ENCODE data around the gene EGFR. TPM values are rescaled to one million over a fixed set of nuclear protein-coding genes. Genes with fewer than 3 reads are reported as not detected.

EGFR gene
- total and polyA plus RNA-seq, 5 donors from 2014 or later: not detected

DNA sequence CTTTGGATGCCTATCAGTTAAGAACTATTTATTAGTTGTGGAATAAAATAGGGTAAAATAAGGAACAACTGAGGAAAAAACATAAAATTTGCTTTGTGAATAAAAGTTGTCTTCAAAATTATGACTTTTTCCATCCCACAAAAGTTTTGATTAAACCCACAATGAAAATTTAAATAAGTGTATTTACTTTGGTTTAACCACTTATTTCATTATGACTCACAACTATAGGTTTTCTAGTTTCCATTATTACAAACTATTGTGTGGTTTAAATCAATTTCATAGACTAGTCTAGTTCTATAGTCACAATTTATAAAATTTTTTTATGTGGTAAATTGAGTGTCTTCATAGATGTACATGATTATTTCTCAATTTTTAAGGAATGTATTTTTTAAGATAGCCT is 116.6 kb downstream of the EGFR start:
- peaks cover 0 to 5% of the 10 kb centered on the region in 2 experiments for H3K9me3 ChIP-seq (ENCODE audit: control insufficient read depth in 2 of 2, low read length in 2 of 2)
- DNase-seq: no peak
- H3K36me3 ChIP-seq (ENCODE audit: control insufficient read depth, insufficient read depth, low read length): no peaks in the 10 kb centered on the region
- H3K27me3 Mint-ChIP-seq: peaks cover 11% of the 10 kb centered on the region
- H3K4me3 ChIP-seq (ENCODE audit: low read depth, low read length): no peak overlapping the region
- no peaks in the 10 kb centered on the region for H3K4me1 ChIP-seq (ENCODE audit: control insufficient read depth, insufficient read depth, low read length, poor library complexity, severe bottlenecking)
- H3K4me1 Mint-ChIP-seq: no peaks in the 10 kb centered on the region
- no peaks in the 10 kb centered on the region for H3K36me3 Mint-ChIP-seq
- peaks cover 2% of the 10 kb centered on the region for H3K27me3 ChIP-seq (ENCODE audit: control insufficient read depth, insufficient read depth, low read length)
- no peak overlapping the region for H3K27ac ChIP-seq (ENCODE audit: insufficient read depth, low read length, poor library complexity, severe bottlenecking)
- H3K27ac Mint-ChIP-seq: no peak overlapping the region
- no peak overlapping the region for H3K4me3 Mint-ChIP-seq
- peaks cover 0 to 14% (median 3%) of the 10 kb centered on the region in 7 donors for H3K9me3 Mint-ChIP-seq
- ATAC-seq (ENCODE audit: low read depth in 2 of 2): no peak

DNA sequence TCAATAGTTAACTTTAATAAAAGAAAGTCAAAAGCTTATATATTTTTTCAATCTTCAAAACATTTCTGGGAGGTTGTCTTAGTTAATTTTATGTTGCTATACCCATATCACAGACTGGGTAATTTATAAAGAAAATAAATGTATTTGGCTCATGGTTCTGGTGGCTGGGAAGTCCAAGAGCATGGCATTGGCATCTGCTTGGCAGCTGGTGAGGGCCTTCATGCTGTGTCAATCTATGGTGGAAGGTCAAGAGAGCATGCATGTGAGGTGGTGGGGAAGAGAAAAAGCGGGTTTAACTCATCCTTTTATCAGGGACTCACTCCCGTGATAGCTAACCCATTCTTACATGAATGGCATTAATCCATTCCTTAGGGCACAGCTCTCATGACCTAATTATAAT is 119.8 kb downstream of the EGFR start:
- Histone ChIP-seq H3K27ac (ENCODE audit: insufficient read depth, low read length, poor library complexity, severe bottlenecking) (no peak overlapping the region), H3K4me1 (ENCODE audit: control insufficient read depth, insufficient read depth, low read length, poor library complexity, severe bottlenecking) (no peaks in the 10 kb centered on the region), H3K4me3 (ENCODE audit: low read depth, low read length) (no peak overlapping the region), H3K27me3 (ENCODE audit: control insufficient read depth, insufficient read depth, low read length) (peaks cover 2% of the 10 kb centered on the region), H3K36me3 (ENCODE audit: control insufficient read depth, insufficient read depth, low read length) (no peaks in the 10 kb centered on the region), H3K9me3 (ENCODE audit: control insufficient read depth in 2 of 2, low read length in 2 of 2) (peaks cover 0 to 5% of the 10 kb centered on the region in 2 experiments)
- ATAC-seq (ENCODE audit: low read depth in 2 of 2): no peak
- no peak for DNase-seq
- H3K27ac Mint-ChIP-seq: no peak overlapping the region
- no peaks in the 10 kb centered on the region for H3K4me1 Mint-ChIP-seq
- H3K9me3 Mint-ChIP-seq: peaks cover 0 to 14% (median 3%) of the 10 kb centered on the region in 7 donors
- no peak overlapping the region for H3K4me3 Mint-ChIP-seq
- H3K27me3 Mint-ChIP-seq: peaks cover 10% of the 10 kb centered on the region
- H3K36me3 Mint-ChIP-seq: no peaks in the 10 kb centered on the region

DNA sequence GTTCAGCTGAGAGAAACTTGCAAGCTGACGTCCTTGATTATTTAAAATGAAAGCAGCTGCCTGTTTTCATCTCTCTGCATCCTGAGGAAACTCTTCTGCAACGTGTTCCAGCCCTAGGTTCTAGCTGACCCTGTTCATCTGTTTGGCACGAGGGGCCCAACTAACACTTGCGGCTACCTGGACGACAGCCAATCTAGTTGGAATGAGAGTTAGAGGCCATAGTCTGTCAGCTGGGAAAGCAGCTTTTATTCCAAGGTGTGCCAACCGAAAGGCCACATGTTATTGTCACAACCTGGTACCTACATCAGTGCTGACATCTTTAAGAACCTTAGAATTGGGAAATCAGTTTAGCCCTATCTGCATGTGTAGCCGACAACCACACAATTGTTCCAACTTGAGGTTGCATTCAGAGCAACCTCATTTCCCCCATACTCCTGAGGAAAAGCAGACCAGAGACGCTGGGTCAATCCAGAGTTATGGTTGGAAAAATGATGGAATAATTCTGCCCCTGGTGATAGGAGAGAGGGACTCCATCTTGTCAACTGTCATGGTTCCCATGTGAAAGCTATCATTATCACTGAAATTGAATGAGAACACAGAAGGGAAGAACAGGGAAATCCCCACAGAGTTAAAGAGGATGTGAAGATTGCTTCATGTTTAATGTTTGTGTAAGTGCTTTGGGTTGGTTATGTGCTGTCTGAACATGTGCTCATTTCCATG is 121.6 kb downstream of the EGFR start:
- no peaks in the 10 kb centered on the region for H3K4me1 ChIP-seq (ENCODE audit: control insufficient read depth, insufficient read depth, low read length, poor library complexity, severe bottlenecking)
- no peaks in the 10 kb centered on the region for H3K36me3 ChIP-seq (ENCODE audit: control insufficient read depth, insufficient read depth, low read length)
- Mint-ChIP-seq H3K27ac (no peak overlapping the region), H3K4me1 (no peaks in the 10 kb centered on the region), H3K27me3 (peaks cover 12% of the 10 kb centered on the region), H3K9me3 (peaks cover 0 to 14% (median 3%) of the 10 kb centered on the region in 7 donors), H3K36me3 (no peaks in the 10 kb centered on the region), H3K4me3 (no peak overlapping the region)
- peaks cover 2% of the 10 kb centered on the region for H3K27me3 ChIP-seq (ENCODE audit: control insufficient read depth, insufficient read depth, low read length)
- H3K9me3 ChIP-seq (ENCODE audit: control insufficient read depth in 2 of 2, low read length in 2 of 2): peaks cover 0 to 5% of the 10 kb centered on the region in 2 experiments
- no peak overlapping the region for H3K27ac ChIP-seq (ENCODE audit: insufficient read depth, low read length, poor library complexity, severe bottlenecking)
- H3K4me3 ChIP-seq (ENCODE audit: low read depth, low read length): no peak overlapping the region
- no peak for DNase-seq
- no peak for ATAC-seq (ENCODE audit: low read depth in 2 of 2)

DNA sequence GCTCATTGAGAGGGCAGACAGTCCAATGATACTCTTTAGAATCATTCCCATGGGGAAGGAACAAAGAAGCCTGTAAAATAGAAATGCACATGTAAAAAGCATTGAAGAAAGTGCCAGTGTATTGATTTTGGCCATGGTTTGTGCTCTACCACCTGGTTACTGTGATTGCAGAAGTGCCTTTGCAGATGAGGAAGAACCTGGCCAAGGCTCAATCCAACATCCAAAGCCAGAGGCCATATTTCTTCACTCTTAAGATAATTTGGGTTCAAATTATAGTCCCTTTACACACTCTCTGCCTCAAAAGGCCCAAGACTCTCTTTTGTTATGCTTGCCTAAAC is 122.1 kb downstream of the EGFR start:
- H3K27me3 Mint-ChIP-seq: peaks cover 14% of the 10 kb centered on the region
- ATAC-seq (ENCODE audit: low read depth in 2 of 2): no peak

DNA sequence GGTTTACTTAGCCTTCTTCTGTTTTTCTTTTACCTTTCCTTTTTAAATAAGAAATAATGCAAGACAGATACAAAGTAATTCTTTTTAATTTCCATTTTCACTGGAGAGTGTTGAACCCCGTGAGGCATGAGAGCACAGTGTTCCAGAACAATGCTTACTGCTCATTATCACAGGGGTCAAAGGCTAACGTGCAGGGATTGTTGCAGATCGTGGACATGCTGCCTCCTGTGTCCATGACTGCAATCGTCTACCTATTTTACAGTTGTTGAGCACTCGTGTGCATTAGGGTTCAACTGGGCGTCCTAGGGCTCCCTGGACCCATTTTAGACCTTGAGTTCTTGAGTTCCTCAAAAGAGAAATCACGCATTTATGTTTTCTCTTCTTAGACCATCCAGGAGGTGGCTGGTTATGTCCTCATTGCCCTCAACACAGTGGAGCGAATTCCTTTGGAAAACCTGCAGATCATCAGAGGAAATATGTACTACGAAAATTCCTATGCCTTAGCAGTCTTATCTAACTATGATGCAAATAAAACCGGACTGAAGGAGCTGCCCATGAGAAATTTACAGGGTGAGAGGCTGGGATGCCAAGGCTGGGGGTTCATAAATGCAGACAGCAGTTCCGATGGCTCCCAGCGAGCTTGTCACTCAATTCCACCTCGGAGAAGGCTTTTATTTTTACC is 124.2 kb downstream of the EGFR start:
- Mint-ChIP-seq H3K9me3 (peaks cover 0 to 9% (median 3%) of the 10 kb centered on the region in 7 donors), H3K27me3 (peaks cover 19% of the 10 kb centered on the region), H3K4me3 (no peak overlapping the region), H3K36me3 (no peaks in the 10 kb centered on the region), H3K27ac (no peak overlapping the region), H3K4me1 (no peaks in the 10 kb centered on the region)
- Histone ChIP-seq H3K9me3 (ENCODE audit: control insufficient read depth in 2 of 2, low read length in 2 of 2) (peaks cover 0 to 5% of the 10 kb centered on the region in 2 experiments), H3K27ac (ENCODE audit: insufficient read depth, low read length, poor library complexity, severe bottlenecking) (no peak overlapping the region), H3K36me3 (ENCODE audit: control insufficient read depth, insufficient read depth, low read length) (no peaks in the 10 kb centered on the region), H3K27me3 (ENCODE audit: control insufficient read depth, insufficient read depth, low read length) (peaks cover 2% of the 10 kb centered on the region), H3K4me3 (ENCODE audit: low read depth, low read length) (no peak overlapping the region), H3K4me1 (ENCODE audit: control insufficient read depth, insufficient read depth, low read length, poor library complexity, severe bottlenecking) (no peaks in the 10 kb centered on the region)
- no peak for DNase-seq
- ATAC-seq (ENCODE audit: low read depth in 2 of 2): no peak

More for the DNA sequence above, 122.1 kb downstream of the EGFR start:
- Histone ChIP-seq H3K4me3 (ENCODE audit: low read depth, low read length) (no peak overlapping the region), H3K27ac (ENCODE audit: insufficient read depth, low read length, poor library complexity, severe bottlenecking) (no peak overlapping the region), H3K4me1 (ENCODE audit: control insufficient read depth, insufficient read depth, low read length, poor library complexity, severe bottlenecking) (no peaks in the 10 kb centered on the region), H3K36me3 (ENCODE audit: control insufficient read depth, insufficient read depth, low read length) (no peaks in the 10 kb centered on the region), H3K27me3 (ENCODE audit: control insufficient read depth, insufficient read depth, low read length) (peaks cover 2% of the 10 kb centered on the region), H3K9me3 (ENCODE audit: control insufficient read depth in 2 of 2, low read length in 2 of 2) (peaks cover 0 to 5% of the 10 kb centered on the region in 2 experiments)
- H3K9me3 Mint-ChIP-seq: peaks cover 0 to 14% (median 3%) of the 10 kb centered on the region in 7 donors
- no peaks in the 10 kb centered on the region for H3K4me1 Mint-ChIP-seq
- H3K36me3 Mint-ChIP-seq: no peaks in the 10 kb centered on the region
- no peak overlapping the region for H3K4me3 Mint-ChIP-seq
- no peak overlapping the region for H3K27ac Mint-ChIP-seq
- no peak for DNase-seq

DNA sequence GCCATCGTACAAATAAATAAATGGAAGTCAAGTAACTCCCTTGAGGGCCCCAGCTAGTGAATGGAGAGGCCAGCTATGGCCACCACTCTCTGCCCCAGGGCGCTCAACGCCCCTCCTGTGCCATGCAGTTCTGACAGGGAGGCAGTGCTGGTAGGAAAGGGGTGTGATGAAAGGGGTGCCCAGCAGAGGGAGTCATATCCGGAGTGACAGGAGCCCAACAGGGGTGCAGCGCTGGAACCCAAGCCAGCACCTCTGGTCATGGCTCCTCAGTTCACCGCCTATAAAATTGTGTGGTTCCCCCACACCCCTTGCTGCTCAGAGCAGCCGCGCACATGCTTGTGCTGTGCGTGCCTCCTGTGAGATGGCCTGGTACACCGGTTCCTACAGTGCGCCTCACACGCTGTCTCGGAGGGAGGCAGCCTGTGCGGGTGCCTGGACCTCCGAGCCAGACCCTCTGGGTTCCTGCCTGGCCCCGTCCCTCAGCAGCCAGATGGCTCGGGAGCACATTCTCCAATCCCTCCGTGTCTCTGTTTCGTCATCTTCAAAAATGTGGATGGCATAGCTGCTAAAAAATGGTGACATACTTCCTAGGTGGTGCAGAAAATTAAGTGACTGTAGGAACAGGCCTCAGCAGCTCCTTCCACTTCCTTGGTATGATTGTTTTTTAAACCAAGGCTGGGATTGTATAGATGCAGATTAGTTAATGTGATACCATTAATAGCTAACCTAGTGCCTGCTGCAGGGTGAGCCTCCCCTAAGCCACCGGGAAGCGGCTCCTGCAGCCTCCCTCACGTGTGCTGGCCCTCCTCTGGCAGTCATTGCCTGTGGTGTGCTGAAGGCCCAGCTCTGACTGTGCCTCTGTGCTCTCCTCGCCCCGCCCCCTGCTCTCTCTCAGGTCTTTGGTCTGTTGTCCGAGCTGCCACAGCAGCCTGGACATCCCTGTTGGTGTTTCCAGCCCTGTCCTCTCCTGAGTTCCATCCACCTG is 125.8 kb downstream of the EGFR start:
- peaks cover 22% of the 10 kb centered on the region for H3K27me3 Mint-ChIP-seq
- Histone ChIP-seq H3K27ac (ENCODE audit: insufficient read depth, low read length, poor library complexity, severe bottlenecking) (no peak overlapping the region), H3K4me1 (ENCODE audit: control insufficient read depth, insufficient read depth, low read length, poor library complexity, severe bottlenecking) (no peaks in the 10 kb centered on the region), H3K4me3 (ENCODE audit: low read depth, low read length) (no peak overlapping the region), H3K27me3 (ENCODE audit: control insufficient read depth, insufficient read depth, low read length) (no peaks in the 10 kb centered on the region), H3K36me3 (ENCODE audit: control insufficient read depth, insufficient read depth, low read length) (no peaks in the 10 kb centered on the region), H3K9me3 (ENCODE audit: control insufficient read depth in 2 of 2, low read length in 2 of 2) (no peaks in the 10 kb centered on the region)
- H3K4me1 Mint-ChIP-seq: no peaks in the 10 kb centered on the region
- no peak overlapping the region for H3K27ac Mint-ChIP-seq
- H3K36me3 Mint-ChIP-seq: no peaks in the 10 kb centered on the region
- H3K9me3 Mint-ChIP-seq: peaks cover 0 to 8% (median 0%) of the 10 kb centered on the region in 7 donors
- no peak overlapping the region for H3K4me3 Mint-ChIP-seq
- no peak for ATAC-seq (ENCODE audit: low read depth in 2 of 2)
- DNase-seq: no peak

DNA sequence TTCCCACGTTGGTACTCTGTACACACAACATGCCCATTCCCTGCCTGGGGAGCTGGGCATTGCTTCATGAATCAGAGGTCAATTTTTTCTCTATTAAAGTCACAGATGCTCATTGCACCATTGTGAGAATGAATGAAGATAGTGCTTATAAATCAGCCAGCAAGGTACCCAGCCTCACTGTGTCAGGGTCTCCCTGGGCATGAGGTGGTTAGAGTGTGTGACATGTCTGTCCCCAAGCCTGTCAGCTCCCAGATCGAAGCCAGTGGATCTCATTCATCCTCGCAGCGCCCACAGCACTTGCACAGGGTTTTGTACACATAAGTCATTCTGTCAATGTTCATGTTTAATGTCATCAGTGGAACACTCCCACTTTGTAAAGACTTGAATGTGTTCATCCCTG is 126.8 kb downstream of the EGFR start:
- Histone ChIP-seq H3K9me3 (ENCODE audit: control insufficient read depth in 2 of 2, low read length in 2 of 2) (no peaks in the 10 kb centered on the region), H3K4me3 (ENCODE audit: low read depth, low read length) (no peak overlapping the region), H3K27ac (ENCODE audit: insufficient read depth, low read length, poor library complexity, severe bottlenecking) (no peak overlapping the region), H3K27me3 (ENCODE audit: control insufficient read depth, insufficient read depth, low read length) (no peaks in the 10 kb centered on the region), H3K36me3 (ENCODE audit: control insufficient read depth, insufficient read depth, low read length) (no peaks in the 10 kb centered on the region), H3K4me1 (ENCODE audit: control insufficient read depth, insufficient read depth, low read length, poor library complexity, severe bottlenecking) (no peaks in the 10 kb centered on the region)
- Mint-ChIP-seq H3K27me3 (peaks cover 22% of the 10 kb centered on the region), H3K27ac (no peak overlapping the region), H3K36me3 (no peaks in the 10 kb centered on the region), H3K9me3 (peaks cover 0 to 8% (median 0%) of the 10 kb centered on the region in 7 donors), H3K4me3 (no peak overlapping the region), H3K4me1 (no peaks in the 10 kb centered on the region)
- ATAC-seq (ENCODE audit: low read depth in 2 of 2) (no peak), DNase-seq (no peak)

Measured in CD4-positive, CD25-positive, alpha-beta regulatory T cell (primary cell).